Measurements from ENCODE around the gene ANTKMT. TPM values are rescaled to one million over a fixed set of nuclear protein-coding genes. Genes with fewer than 3 reads are reported as not detected.

ANTKMT gene
- total RNA-seq, 1 donor from 2014 or later = 44.9 TPM

- TF ChIP-seq, protein P1, sequence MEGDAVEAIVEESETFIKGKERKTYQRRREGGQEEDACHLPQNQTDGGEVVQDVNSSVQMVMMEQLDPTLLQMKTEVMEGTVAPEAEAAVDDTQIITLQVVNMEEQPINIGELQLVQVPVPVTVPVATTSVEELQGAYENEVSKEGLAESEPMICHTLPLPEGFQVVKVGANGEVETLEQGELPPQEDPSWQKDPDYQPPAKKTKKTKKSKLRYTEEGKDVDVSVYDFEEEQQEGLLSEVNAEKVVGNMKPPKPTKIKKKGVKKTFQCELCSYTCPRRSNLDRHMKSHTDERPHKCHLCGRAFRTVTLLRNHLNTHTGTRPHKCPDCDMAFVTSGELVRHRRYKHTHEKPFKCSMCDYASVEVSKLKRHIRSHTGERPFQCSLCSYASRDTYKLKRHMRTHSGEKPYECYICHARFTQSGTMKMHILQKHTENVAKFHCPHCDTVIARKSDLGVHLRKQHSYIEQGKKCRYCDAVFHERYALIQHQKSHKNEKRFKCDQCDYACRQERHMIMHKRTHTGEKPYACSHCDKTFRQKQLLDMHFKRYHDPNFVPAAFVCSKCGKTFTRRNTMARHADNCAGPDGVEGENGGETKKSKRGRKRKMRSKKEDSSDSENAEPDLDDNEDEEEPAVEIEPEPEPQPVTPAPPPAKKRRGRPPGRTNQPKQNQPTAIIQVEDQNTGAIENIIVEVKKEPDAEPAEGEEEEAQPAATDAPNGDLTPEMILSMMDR (IDR thresholded peaks at IDR 0.05; ENCODE audit: unreplicated experiment) = no peak
- Mint-ChIP-seq H3K4me3 (ENCODE audit: low read depth) (no peak overlapping the region), H3K4me1 (ENCODE audit: low read depth) (no peaks in the 10 kb centered on the region), H3K27ac (no peak overlapping the region), H3K36me3 (ENCODE audit: insufficient read depth) (no peaks in the 10 kb centered on the region), H3K9me3 (ENCODE audit: low read depth) (no peaks in the 10 kb centered on the region), H3K27me3 (no peaks in the 10 kb centered on the region)
- no peak for DNase-seq (ENCODE audit: low spot score, unreplicated experiment)
These were observed 48.3 kb downstream of the ANTKMT start for GRCh38 chr16:769184-769784.

DNA sequence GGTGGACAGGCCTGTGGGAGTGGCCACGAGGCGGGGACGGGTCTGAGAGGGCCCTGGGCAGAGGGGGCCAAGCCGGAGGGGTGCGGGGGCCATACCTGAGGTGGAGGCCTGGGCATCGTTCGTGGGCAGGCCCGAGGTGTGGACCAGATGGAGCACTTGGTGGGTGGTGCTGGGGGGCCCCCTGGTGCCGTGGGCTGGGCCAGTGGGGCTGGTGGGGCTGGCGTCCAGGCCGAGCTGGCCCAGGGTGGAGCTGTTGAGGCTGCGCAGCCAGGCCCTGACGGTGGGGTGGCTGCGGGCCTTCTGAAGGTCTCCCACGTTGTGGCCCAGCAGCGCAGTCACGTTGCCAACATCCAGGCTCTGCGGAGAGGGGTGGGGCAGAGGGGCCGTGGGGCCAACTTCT lies 49.0 kb downstream of the ANTKMT start:
- TF ChIP-seq, protein P1 (IDR thresholded peaks at IDR 0.05; ENCODE audit: unreplicated experiment) = no peak
- Mint-ChIP-seq H3K27ac (no peak overlapping the region), H3K9me3 (ENCODE audit: low read depth) (no peaks in the 10 kb centered on the region), H3K36me3 (ENCODE audit: insufficient read depth) (no peaks in the 10 kb centered on the region), H3K27me3 (no peaks in the 10 kb centered on the region), H3K4me3 (ENCODE audit: low read depth) (no peak overlapping the region), H3K4me1 (ENCODE audit: low read depth) (no peaks in the 10 kb centered on the region)
- no peak for DNase-seq (ENCODE audit: low spot score, unreplicated experiment)

- H3K9me3 Mint-ChIP-seq (ENCODE audit: low read depth) = no peaks in the 10 kb centered on the region
- TF ChIP-seq, protein P1 (IDR thresholded peaks at IDR 0.05; ENCODE audit: unreplicated experiment) = no peak
- no peaks in the 10 kb centered on the region for H3K4me1 Mint-ChIP-seq (ENCODE audit: low read depth)
- H3K27ac Mint-ChIP-seq = no peak overlapping the region
- no peak overlapping the region for H3K4me3 Mint-ChIP-seq (ENCODE audit: low read depth)
- no peaks in the 10 kb centered on the region for H3K36me3 Mint-ChIP-seq (ENCODE audit: insufficient read depth)
- DNase-seq (ENCODE audit: low spot score, unreplicated experiment) = no peak
- no peaks in the 10 kb centered on the region for H3K27me3 Mint-ChIP-seq
These were observed 49.5 kb downstream of the ANTKMT start for GRCh38 chr16:770411-770810.

Small RNA genes lying within 50 kb of the gene (microRNA-seq; reads per million reads assigned to microRNA genes)
- not detected for gene MIR662 (ENCODE audit: borderline number of aligned reads, unreplicated experiment)

Other genes starting within 250 kb of the ANTKMT start
- 53.9 and 57.4 TPM in 2 replicates for gene CAPN15, start 193.4 kb upstream of the ANTKMT start, total RNA-seq
- gene PRR35, start 160.8 kb upstream of the ANTKMT start, total RNA-seq = not detected in 2 replicates
- 0.51 and 1.4 TPM in 2 replicates for gene NHLRC4, start 154.1 kb upstream of the ANTKMT start, total RNA-seq
- 109 TPM in 2 replicates for gene PIGQ, start 151.2 kb upstream of the ANTKMT start, total RNA-seq
- 29.0 and 30.6 TPM in 2 replicates for gene RAB40C, start 131.1 kb upstream of the ANTKMT start, total RNA-seq
- gene WFIKKN1, start 90.2 kb upstream of the ANTKMT start, total RNA-seq = 37.2 and 42.8 TPM in 2 replicates
- 59.3 and 64.0 TPM in 2 replicates for gene METTL26, start 84.8 kb upstream of the ANTKMT start, total RNA-seq
- 26.3 and 31.4 TPM in 2 replicates for gene MCRIP2, start 79.3 kb upstream of the ANTKMT start, total RNA-seq
- gene WDR90, start 71.8 kb upstream of the ANTKMT start, total RNA-seq = 109 and 117 TPM in 2 replicates
- 153 and 167 TPM in 2 replicates for gene RHOT2, start 53.0 kb upstream of the ANTKMT start, total RNA-seq
- 5.0 and 5.2 TPM in 2 replicates for gene RHBDL1, start 45.5 kb upstream of the ANTKMT start, total RNA-seq
- 76.8 and 87.1 TPM in 2 replicates for gene STUB1, start 40.7 kb upstream of the ANTKMT start, total RNA-seq
- 52.2 and 55.1 TPM in 2 replicates for gene JMJD8, start 36.8 kb upstream of the ANTKMT start, total RNA-seq
- 18.1 and 18.9 TPM in 2 replicates for gene WDR24, start 30.7 kb upstream of the ANTKMT start, total RNA-seq
- gene FBXL16, start 15.3 kb upstream of the ANTKMT start, total RNA-seq = 4.3 TPM in 2 replicates
- gene METRN, start 6.0 kb upstream of the ANTKMT start, total RNA-seq = 98.6 and 107 TPM in 2 replicates
- 2.5 and 3.2 TPM in 2 replicates for gene CCDC78, start 5.3 kb downstream of the ANTKMT start, total RNA-seq
- 8.1 and 9.2 TPM in 2 replicates for gene HAGHL, start 6.0 kb downstream of the ANTKMT start, total RNA-seq
- gene CIAO3, start 19.9 kb downstream of the ANTKMT start, total RNA-seq = 44.0 and 46.5 TPM in 2 replicates
- 0.50 TPM in 1 of 2 replicates, not detected in the other for gene MSLN, start 39.6 kb downstream of the ANTKMT start, total RNA-seq
- gene RPUSD1, start 67.2 kb downstream of the ANTKMT start, total RNA-seq = 23.5 and 26.8 TPM in 2 replicates
- gene CHTF18, start 67.5 kb downstream of the ANTKMT start, total RNA-seq = 90.0 and 99.3 TPM in 2 replicates
- gene GNG13, start 79.6 kb downstream of the ANTKMT start, total RNA-seq = not detected in 2 replicates
- 26.2 and 28.2 TPM in 2 replicates for gene LMF1, start 249.8 kb downstream of the ANTKMT start, total RNA-seq

Data from progenitor cell of endocrine pancreas (in vitro differentiated cells).